GF-D8 (cell line): ENCODE data around the gene VDR.
"Not testable (repeated sequence)": the region's sequence is repeated elsewhere in the genome, so short reads cannot be mapped to it uniquely, and the experiment has no call there.

ENCODE experiments used
- DNase-seq: peaks from one replicate; lab custom pipeline; 2025; lab: John Stamatoyannopoulos, UW

The VDR gene

DNA sequence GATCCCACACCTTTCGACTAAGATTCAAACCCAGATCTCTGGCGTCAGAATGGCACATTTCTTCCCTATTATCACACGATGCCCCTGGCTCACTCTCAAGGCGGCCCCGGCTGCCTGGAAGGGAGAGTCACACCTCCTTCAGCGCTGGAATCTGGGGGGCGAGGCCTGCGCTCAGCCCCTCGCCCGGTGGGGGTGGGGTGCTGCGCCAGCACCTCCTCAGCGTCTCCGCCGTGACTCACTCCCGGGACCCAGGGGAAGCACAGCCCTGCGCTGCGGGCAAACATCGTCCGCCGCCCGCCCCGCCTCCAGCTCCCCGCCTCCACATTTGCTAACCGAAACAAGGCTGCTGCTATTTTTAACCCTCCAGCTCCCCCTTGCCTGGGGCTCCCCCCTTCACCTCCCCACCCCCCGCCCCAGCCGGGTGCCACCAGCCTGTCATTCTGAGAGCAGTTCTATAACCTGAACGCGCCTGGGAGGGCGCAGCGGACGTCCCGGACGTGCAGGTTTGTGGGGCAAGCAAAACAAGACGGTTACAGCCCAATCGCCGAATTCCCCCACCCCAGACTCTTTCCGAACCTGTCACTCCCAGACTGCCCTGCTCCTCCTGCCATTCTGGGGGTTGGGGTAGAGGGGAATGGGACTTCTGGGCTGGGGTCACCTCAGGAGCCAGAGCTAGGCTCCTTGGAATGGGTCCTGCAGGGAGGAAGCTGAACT, 91.8 kb downstream of the VDR start:
- DNase-seq = peak; percentile 76

DNA sequence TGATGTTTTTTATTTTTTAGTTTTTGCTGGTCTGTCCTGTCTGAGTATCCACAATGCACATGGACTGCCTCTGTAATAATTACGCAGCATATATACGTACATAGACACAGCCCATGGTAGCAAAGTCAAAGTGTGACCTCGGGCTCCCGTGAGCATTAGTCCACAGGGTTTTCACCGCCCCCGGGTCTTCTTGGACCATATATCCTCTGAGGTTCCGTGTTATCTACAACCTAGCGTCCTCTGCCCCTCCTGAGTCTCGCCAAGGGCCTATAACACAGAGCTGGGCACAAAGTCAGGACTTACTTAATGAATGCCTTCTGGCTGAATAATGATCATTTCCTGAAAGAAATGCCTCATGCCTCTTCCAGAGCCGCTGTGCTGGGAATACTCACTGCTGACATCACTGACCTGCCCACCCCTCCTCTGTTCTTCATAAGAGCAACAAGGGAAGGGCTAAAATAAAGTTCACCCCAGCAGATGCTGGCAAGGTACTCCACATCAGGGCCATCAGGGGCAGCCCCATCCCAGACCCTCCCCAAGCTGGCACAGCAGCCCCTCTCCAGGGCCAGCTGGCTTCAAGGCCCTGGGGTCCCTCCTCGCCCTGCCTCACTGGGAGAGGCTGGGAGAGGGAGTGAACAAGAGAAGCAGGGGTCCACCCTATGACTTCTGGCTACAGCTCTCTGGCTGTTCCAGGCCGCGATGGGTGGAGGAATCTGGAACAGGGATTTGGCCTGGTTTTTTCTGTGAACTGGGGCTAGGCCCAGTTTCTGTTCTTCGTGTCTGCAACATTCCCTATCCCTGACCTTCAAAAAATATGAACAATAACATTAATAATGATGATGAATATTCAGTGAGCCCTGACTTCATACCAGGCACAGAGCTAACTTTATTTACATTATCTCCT, 93.0 kb downstream of the VDR start:
- no peak for DNase-seq

DNA sequence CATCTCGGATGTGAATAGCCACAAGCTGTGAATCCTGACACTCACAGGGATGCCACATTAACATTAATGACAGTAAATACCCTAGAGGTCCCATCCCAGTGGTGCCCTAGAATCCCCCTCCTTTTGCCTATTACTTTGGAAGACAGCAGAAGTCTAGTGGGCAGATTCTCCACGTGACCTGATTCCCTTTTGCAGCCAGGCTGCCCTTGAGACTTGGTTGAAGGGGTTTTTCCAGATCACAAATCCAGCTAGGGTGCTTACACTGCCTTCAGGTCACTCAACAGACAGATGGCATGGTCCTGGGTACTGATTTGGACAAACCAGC, 93.8 kb downstream of the VDR start:
- no peak for DNase-seq

DNA sequence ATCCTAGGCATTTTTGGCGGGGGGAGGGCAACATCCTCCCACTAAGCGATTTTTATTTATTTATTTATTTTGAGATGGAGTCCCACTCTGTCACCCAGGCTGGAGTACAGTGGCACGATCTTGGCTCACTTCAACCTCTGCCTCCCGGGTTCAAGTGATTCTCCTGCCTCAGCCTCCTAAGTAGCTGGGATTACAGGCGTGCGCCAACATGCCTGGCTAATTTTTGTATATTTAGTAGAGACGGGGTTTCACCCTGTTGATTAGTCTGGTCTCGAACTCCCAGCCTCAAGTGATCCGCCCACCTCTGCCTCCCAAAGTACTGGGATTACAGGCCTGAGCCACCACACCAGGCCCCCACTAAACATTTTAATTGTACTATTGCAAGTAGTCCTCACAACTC, 95.3 kb downstream of the VDR start:
- not testable (repeated sequence) for DNase-seq

DNA sequence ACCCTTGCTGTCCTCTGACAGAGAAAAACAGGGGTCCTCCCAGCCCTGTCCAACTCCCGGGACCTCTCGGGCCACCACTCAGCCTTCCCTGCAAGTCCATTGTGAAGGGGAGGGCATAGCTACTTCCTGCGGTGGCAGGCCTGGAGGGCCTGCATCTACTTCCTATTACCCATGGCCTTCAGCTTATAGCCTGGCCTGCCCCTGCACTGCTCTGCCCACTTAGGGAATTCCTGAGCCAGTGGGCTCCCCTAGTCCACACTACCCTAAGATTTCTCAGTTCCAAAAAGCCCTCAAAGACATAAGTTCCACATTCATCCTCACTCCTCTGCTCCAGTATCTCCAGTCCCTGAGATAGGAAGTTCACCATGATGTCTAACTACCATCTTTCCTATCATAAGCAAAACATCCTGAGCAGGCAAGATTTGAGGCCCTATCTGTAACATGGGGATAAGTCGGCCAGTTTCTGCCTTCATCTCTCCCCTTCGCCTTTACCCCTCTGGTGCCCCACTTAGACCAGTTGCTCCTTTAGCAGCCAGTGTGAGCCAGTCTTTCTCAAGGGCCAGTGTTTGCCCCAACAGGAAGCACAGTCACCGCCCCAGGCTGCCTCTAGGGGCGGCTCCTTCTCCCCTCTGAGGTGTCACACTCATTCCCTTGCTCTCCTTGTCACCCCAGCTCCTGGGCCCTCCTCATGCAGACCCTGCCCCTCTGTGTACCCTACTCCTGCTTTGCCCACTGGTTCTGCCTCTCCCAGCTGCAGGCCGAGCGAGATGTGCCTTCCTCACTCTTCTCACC, 96.0 kb downstream of the VDR start:
- peak; percentile 63 for DNase-seq

DNA sequence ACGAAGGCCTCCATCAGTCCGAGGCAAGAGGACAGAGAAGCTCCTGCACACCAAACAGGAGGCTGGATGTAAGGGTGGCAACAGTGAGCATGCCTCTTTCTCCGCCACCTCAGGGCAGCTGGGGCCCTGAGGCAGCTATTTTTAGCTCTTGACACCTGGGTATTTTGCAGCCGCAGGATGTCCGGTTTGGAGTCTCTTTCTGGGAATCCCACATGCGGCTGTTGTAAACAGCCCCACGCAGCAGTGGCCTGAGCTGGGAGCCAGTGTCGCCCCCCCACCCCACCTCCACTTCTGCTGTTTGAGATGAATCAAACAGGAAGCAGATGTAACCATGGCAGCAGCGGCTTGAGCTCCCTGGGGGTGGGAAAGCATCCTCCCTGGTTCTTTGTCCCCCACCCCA, 96.7 kb downstream of the VDR start:
- peak; percentile 74 for DNase-seq

DNA sequence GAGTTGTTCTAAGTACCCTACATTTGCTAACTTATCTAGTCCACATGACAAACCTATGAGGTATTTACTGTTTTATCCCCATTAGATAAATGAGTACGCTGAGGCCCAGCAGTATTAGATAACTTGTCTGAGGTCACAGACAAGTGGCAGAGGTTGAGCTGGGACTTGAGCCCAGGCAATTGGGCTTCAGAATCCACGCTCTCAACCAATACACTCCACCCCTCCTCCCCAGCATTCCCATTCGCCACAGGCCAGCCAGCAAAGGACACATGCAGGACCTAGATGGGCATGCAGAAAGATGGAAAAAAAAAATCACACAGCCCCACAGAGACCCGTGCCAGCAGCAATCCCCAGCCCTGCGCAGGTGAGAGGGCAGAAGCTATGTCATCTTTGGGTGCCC, 97.5 kb downstream of the VDR start:
- no peak for DNase-seq

DNA sequence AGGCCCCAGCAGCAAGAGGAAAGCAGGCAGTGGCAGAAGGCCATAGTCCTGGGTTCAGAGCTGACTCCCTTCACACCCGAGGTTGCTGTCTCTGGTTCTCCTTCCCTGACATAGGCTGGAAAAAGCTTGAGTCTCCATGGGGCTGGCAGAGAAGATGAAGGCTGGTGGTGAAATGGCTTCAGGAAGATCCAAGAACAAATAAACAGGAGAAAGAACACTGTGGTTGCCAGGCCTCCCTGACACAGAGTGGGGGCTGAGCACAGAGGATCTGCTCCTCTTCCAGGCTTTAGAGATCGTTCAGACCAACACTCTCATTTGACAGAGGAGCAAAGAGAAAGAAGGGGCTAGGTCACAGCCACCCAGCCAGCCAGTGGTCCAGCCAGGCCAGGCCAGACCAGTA, 99.4 kb downstream of the VDR start:
- DNase-seq = no peak

DNA sequence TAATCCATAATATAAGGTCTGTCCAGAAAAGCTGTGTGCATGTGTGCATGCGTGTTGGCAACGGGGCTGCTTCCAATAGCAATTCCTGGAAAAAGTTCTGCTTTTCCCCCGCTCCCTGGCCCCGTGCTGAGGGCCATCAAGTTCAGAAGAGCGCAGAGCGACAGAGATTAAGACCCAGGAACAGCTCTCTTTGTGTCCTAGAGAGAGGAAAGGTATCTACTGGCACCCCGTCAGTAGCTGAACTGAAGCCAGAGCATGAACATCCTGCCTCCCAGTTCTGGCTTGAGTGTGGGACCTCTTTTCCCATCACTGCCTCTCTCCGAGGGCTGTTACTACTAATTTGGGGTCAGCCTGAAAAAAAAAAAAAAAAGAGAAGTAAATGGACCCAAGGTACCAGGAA, 100.6 kb downstream of the VDR start:
- no peak for DNase-seq

DNA sequence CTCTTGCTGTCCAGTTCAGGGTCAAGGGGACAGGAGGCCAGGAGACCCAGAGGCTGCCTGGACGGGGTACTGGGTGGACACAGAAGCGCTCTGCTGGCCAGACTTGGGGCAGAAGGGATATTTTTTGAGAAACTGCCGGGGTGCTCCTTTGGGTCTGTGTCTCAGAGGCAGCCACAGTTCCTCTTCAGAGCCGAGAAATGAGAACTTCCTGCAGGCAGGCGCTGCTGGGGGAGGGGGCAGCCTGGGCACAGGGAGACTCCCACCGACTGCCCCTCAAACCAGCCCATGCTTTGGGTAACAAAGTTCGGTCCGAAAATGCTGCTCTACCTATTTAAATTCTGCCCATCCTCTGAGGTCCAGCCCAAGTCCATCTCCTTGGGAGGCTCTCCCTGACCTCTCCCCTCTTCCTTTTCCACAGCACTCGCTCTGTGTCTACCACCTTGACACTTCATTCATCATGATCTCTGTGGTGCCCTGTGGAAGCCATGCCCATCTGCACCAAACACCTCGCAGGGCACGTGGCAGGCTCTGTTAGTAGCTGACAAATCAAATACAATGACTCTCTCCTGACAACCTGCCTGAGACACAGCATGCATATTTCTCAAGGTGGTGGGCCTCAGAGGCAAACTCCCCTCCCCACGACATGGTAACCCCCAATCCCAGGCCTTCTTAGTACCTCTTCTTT, 101.5 kb downstream of the VDR start:
- DNase-seq = no peak

DNA sequence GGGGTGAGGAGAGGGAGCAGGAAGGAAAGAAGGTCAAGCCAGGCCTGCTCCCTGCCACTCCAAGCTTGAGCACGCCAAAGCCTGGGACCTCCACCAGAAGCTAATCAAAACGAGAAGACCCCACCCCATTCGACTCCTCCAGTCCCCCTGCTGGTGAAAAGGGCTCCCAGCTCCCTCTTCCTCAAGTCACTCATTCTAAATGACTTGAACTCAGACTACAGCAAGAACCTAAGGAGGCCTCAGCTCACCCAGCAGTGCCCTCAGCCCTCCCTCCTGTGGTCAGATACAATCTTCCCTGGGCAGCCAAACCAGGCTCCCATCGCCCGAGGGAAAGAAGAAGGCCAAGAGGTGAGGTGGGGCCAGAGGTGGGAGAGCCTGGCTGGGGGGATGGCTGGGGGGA, 102.5 kb downstream of the VDR start:
- DNase-seq = peak; percentile 25

DNA sequence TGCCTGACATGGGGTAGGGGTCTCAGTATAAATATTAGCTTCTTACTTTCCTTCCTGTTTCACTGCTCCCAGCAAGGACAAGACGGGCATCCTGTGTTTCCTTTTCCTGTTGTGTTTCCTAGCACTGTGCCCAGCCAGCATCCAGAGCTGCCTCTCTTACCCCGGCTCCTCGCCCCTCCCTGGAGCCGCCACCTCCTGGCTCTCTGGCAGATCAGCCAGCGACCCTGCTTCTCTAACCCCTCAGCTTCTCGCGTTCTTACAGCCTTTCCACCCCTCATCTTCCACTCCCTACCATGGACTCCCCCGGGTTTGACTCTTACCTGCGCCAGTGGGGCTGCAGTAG, 102.9 kb downstream of the VDR start:
- no peak for DNase-seq

DNA sequence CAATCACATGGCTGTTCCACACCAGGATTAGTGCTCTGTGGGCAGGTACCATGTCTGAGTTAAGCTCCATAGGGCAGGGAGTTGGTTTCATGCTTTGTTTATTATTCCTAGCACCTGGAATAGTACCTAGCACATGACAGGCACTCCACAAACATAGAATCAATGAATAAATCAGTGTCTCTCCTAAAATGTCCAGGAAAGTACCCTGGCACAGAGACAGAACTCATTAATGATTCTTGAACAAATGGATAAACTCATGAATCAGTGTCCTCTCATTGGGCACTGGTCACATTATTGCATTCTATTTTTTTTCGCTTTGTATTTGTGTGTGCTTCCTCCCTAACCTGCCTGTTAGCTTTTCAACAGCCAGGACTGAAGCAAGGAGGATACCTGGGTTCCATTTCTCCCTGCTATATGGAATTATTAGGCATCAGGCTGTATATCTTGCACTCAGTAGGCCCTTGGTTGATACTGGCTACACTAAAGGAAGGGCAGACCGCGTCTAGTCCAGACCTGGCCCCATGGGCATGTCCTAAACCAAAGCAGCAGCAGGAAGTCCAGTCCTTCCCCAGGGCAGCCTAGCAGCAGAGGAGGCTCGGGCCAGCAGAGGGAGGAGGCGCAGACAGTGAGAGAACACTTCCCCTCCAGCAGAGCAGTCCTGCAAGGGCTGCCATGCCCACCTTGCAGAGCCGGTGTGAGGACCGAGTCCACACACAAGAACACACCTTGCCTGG, 103.5 kb downstream of the VDR start:
- peak; percentile 30 for DNase-seq

DNA sequence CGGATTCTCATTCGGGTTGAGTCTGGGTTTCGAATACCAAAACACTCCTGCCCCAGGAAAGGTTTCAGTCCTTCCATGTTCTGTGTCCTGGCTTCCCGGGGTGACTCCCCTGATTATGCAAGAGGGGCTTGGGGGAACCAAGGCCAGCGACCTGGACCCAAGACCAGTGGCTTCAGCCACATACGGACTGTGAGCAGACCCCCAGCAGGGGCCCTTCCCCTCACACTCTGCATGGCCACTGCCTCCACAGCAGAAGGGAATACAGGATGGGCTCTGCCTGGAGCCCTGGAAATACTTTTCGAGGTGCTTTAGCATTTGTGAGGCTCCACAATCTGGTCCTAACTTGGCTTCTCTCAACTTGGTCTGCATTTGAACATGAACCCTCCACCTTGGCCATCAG, 104.2 kb downstream of the VDR start:
- DNase-seq = no peak

DNA sequence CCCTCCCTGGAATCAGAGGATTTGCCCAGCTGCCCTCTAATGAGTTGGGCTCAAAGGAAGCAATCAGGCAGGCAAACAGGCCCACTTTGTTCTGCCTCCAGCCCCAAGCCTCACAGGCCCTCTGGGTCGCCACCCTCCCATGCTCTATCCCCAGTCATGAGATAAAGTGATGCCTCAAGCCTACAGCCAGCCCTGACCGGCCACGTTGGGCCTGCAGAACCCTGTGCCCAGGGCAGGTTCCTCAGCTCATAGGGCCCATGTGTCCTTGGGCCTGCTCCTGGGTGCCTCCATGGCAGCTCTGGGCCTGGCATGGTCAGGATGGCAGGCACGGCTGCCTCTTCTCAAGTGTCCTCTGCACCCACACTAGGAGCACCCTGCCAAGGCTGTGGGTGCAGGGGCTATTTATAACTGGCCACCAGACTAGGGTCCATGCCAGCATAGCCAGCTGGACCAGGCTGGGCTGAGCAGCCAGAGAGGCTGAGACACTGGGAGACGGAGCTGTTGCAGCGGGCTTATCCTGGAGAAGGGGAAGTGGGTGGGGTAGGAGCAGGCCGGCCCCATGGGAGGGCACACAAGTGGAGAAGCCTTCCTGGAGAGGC, 105.3 kb downstream of the VDR start:
- DNase-seq = no peak

DNA sequence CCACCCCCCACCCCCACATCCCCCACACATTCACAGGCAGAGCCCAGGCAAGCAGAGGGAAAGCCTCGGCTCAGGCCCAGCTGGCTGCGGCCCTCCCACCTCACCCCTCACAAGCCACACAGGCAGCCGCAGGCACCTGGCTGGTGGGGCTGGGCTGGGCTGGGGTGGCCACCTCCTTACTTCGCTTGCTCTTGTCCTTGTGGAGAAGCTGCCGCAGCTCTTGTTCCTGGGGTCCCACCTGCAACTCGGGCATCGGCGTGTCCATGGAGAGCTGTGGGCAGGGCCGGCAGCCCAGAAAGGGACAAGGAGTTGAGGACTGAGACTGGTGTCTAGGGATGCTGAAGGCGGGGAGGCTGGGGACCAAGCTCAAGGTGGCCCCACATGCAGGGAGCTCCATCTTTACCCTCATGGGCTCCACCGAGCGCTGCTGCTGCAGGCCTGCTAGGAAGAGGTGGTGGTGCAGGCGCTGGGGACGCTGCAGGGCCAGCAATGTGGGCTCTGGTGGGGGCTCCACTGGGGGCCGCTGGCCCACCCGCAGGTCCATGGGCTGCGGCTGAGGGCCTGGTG, 106.3 kb downstream of the VDR start:
- DNase-seq = no peak

DNA sequence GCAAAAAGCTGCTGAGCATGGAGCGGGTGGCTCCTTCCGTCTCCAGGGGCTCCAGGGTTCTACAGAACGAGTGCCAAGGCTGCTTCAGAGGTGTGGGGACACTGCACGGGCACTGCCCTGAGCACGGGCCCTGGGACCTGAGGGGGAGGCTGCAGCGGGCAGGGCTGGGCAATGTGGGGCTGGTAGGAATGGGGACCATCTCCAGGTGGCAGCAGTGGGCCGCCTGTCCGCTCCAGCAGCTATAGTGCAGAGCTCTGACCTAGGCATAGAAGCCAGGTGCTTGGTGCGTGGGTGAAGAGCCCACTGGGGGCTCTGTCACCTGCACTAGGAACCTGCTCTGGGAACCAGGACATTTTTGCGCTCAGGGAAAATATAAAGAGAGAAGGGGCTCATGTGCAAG, 107.4 kb downstream of the VDR start:
- DNase-seq = no peak

DNA sequence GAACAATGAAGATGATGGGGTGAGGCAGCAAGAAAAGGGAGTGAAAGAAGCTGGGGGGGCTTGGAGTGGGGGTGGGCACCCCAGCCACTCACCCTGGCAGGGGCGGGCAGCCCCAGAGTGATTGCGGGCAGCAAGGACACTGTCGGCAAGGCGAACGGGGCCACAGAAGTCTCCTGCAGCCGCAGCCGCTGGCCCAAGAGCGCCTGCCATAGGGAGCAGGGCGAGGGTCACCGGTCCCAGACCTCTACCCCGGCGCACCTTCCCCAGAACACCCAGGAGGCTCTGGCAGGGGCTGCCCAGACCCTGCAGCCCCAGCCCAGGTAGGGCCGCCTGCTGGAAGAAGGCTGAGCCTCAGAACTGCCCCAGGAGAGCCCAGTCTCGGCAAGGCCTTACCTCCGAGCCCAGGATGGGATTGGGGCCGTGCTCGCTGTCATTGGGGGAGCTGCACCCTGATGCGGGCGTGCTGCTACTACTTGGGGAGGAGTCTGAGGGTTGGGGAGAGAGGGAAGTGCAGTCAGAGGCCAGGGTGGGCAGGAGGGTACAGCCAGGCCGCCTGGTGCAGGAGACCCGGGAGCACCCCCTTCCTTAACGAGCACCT, 108.9 kb downstream of the VDR start:
- DNase-seq = no peak

DNA sequence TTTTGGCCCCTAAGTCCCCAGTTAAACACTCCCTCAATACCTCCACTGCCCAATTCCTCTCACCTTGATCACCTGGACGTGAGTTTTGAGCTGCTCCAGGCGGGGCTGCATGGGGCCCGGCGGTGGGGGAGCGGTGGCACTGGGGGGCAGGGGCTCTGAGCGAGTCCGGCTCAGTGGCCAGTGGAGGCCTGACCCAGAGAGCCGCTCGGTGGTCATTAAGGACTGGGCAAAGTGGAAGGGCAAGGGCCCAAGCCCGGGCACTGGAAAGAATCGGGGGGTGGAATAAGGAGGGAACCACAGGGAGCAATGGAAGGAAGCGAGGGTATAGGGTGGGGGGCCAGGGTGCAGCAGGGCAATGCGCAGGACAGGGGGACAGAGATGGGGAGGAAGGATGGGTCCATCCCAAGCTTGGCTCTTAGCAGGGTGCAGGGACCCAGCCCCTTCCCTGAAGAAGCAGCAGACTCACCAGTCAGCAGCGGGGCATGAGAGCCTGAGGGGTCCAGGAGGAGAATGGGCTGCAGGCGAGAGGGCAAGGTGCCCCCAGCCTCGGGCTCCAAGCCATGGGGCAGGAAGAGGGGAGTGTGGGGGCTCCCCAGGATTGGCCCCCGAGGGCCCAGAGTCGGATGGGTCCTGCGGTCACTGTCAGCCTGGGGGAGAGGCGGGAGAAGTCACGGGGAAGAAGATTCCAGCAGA, 109.5 kb downstream of the VDR start:
- no peak for DNase-seq

DNA sequence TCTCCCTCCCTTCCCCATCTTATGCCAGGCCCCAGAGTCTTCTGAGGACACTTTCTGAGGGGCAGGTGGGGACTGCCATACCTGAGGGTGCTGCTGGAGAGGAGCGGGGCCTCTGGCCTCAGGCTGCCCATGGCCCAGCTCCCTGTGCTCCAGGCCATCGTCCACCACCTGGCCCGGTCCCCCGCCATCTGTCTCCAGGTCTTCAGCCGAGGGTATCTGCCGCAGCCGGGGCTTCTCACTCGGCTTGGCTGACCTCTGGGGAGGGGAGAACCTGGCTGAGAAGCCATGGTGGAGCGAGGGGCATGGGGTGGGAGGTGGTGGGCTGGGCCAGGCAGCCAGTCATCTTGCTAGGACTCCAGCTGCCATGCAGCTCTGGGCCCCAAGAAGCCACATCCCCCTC, 110.1 kb downstream of the VDR start:
- DNase-seq = no peak
